Thymus (tissue), 14 donors: ENCODE data around the gene OR2T6. TPM values are rescaled to one million over a fixed set of nuclear protein-coding genes. Genes with fewer than 3 reads are reported as not detected.

Experiments used
- DNase-seq, 9 donors: peaks; one replicate each; pipeline ENCODE4 v3.0.0-alpha.2; 2013; ENCODE audit warnings: low spot score in 9 of 9, low read depth in 6 of 9, missing footprints in 1 of 9
- H3K27ac ChIP-seq, 2 donors: one replicate each; pipeline ENCODE4 v1.5.1; 2013; ENCODE audit warnings: control low read depth in 1 of 2, low read depth in 1 of 2, low read length in 1 of 2, mild to moderate bottlenecking in 1 of 2, moderate library complexity in 1 of 2
- H3K27me3 ChIP-seq, 2 donors: one replicate each; pipeline ENCODE4 v1.5.1; 2013; ENCODE audit warnings: low read length in 1 of 2; ENCODE audit not compliant: control insufficient read depth in 2 of 2, insufficient read depth in 1 of 2
- H3K36me3 ChIP-seq, 2 donors: one replicate each; pipeline ENCODE4 v1.5.1; 2013; ENCODE audit warnings: low read length in 1 of 2, mild to moderate bottlenecking in 1 of 2, moderate library complexity in 1 of 2; ENCODE audit not compliant: control insufficient read depth in 2 of 2, insufficient read depth in 2 of 2
- H3K4me1 ChIP-seq, 2 donors: one replicate each; pipeline ENCODE4 v1.5.1; 2013; ENCODE audit warnings: low read length in 2 of 2; ENCODE audit not compliant: control insufficient read depth in 2 of 2, insufficient read depth in 2 of 2
- H3K4me3 ChIP-seq, 2 donors: one replicate each; pipeline ENCODE4 v1.5.1; 2013; ENCODE audit warnings: low read length in 2 of 2, control low read depth in 1 of 2, mild to moderate bottlenecking in 1 of 2
- H3K9me3 ChIP-seq, 2 donors: one replicate each; pipeline ENCODE4 v1.5.1; 2013; ENCODE audit warnings: low read length in 1 of 2, mild to moderate bottlenecking in 1 of 2; ENCODE audit not compliant: control insufficient read depth in 2 of 2, insufficient read depth in 1 of 2
- WGBS: extraction: QIAGEN DNeasy Blood & Tissue Kit; methylation state at CpG from one replicate; pipeline ENCODE4 v1.1.7; 2013; 5-methylcytosine and 5-hydroxymethylcytosine counted together
- long read RNA-seq, 10 donors: transcript quantifications; one replicate each; lab custom pipeline, GENCODE V29; 2026
- polyA plus RNA-seq: library from polyadenylated mRNA; stranded (reverse); fragments of 200-250 nt; gene quantifications from one replicate; pipeline ENCODE4 v1.2.3, GENCODE V29; 2013
- total RNA-seq: library from RNA; stranded (reverse); fragments of 120-200 nt; gene quantifications from one replicate; pipeline ENCODE4 v1.2.4, GENCODE V29; 2013
- donor health status: healthy.

OR2T6 gene
- total RNA-seq (not detected), polyA plus RNA-seq (not detected)
- long read RNA-seq, donor 1, result 0 reads
- long read RNA-seq, donor 2, result 0 reads
- long read RNA-seq, donor 3, result 0 reads
- long read RNA-seq, donor 4, result 0 reads
- long read RNA-seq, donor 5, result 0 reads
- long read RNA-seq, donor 6, result 0 reads
- long read RNA-seq, donor 7, result 0 reads
- long read RNA-seq, donor 8, result 0 reads
- long read RNA-seq, donor 9, result 0 reads
- long read RNA-seq, donor 10, result 0 reads

GRCh38 chr1:248375446-248375845, at the start of gene OR2T6:
Gene OR2T6 (plus strand): TSS chr1:248375746. CDS start chr1:248387609, 11,863 bp downstream.
- Histone ChIP-seq H3K36me3 (no peaks in the 10 kb centered on the region), H3K27me3 (no peaks in the 10 kb centered on the region), H3K27ac (no peak within 1 kb of the TSS), H3K9me3 (peaks cover 0 to 10% of the 10 kb centered on the region in 2 donors), H3K4me1 (no peaks in the 10 kb centered on the region), H3K4me3 (no peak within 1 kb of the TSS)
- no peak for DNase-seq

- 57% methylated on average over 3 of the region's 3 CpGs for WGBS
- no peak overlapping the region for H3K4me3 ChIP-seq
- H3K4me1 ChIP-seq, result no peaks in the 10 kb centered on the region
These were observed 32.1 kb upstream of the OR2T6 start for GRCh38 chr1:248343451-248343850.

GRCh38 chr1:248348475-248348874, 27.1 kb upstream of the OR2T6 start, which contains the start of gene OR14C36:
Gene OR14C36 (plus strand): TSS chr1:248348775. CDS start chr1:248348775, 0 bp downstream.
- 69% methylated on average over 4 of the region's 4 CpGs for WGBS
- no peak within 1 kb of the TSS for H3K27ac ChIP-seq
- no peaks in the 10 kb centered on the region for H3K9me3 ChIP-seq
- no peaks in the 10 kb centered on the region for H3K27me3 ChIP-seq
- H3K4me1 ChIP-seq, result no peaks in the 10 kb centered on the region
- H3K36me3 ChIP-seq, result no peaks in the 10 kb centered on the region
- no peak within 1 kb of the TSS for H3K4me3 ChIP-seq
- no peak for DNase-seq

More at GRCh38 chr1:248343451-248343850, 32.1 kb upstream of the OR2T6 start:
- Histone ChIP-seq H3K27me3 (no peaks in the 10 kb centered on the region), H3K36me3 (no peaks in the 10 kb centered on the region), H3K9me3 (no peaks in the 10 kb centered on the region), H3K27ac (no peak overlapping the region)
- DNase-seq, result no peak

GRCh38 chr1:248359415-248359814, 16.1 kb upstream of the OR2T6 start:
- Histone ChIP-seq H3K27ac (no peak overlapping the region), H3K4me1 (no peaks in the 10 kb centered on the region), H3K36me3 (no peaks in the 10 kb centered on the region), H3K4me3 (no peak overlapping the region), H3K27me3 (no peaks in the 10 kb centered on the region), H3K9me3 (no peaks in the 10 kb centered on the region)
- WGBS, result 89% methylated on average over 3 of the region's 3 CpGs
- no peak for DNase-seq

GRCh38 chr1:248361121-248361715, 14.3 kb upstream of the OR2T6 start, which contains the start of gene OR2T4:
Gene OR2T4 (plus strand): TSS chr1:248361665. CDS start chr1:248361665, 0 bp downstream.
- no peak for DNase-seq
- H3K9me3 ChIP-seq, result no peaks in the 10 kb centered on the region
- H3K4me3 ChIP-seq, result no peak within 1 kb of the TSS
- no peaks in the 10 kb centered on the region for H3K27me3 ChIP-seq
- no peaks in the 10 kb centered on the region for H3K4me1 ChIP-seq
- 53% methylated on average over 3 of the region's 3 CpGs for WGBS
- no peak within 1 kb of the TSS for H3K27ac ChIP-seq
- no peaks in the 10 kb centered on the region for H3K36me3 ChIP-seq

GRCh38 chr1:248366609-248367008, 8.9 kb upstream of the OR2T6 start:
- H3K27me3 ChIP-seq, result no peaks in the 10 kb centered on the region
- H3K27ac ChIP-seq, result no peak overlapping the region
- H3K4me1 ChIP-seq, result no peaks in the 10 kb centered on the region
- no peak for DNase-seq
- H3K9me3 ChIP-seq, result no peaks in the 10 kb centered on the region
- H3K4me3 ChIP-seq, result no peak overlapping the region
- H3K36me3 ChIP-seq, result no peaks in the 10 kb centered on the region

GRCh38 chr1:248372394-248372793, 3.2 kb upstream of the OR2T6 start:
- DNase-seq, result no peak
- H3K4me1 ChIP-seq, result no peaks in the 10 kb centered on the region
- H3K27ac ChIP-seq, result no peak overlapping the region
- no peaks in the 10 kb centered on the region for H3K27me3 ChIP-seq
- H3K9me3 ChIP-seq, result peaks cover 0 to 10% of the 10 kb centered on the region in 2 donors
- no peaks in the 10 kb centered on the region for H3K36me3 ChIP-seq
- 23% methylated on average over 5 of the region's 5 CpGs for WGBS
- no peak overlapping the region for H3K4me3 ChIP-seq

GRCh38 chr1:248373761-248374160, 1.8 kb upstream of the OR2T6 start:
- H3K27ac ChIP-seq, result no peak overlapping the region
- no peaks in the 10 kb centered on the region for H3K27me3 ChIP-seq
- peaks cover 0 to 10% of the 10 kb centered on the region in 2 donors for H3K9me3 ChIP-seq
- no peak overlapping the region for H3K4me3 ChIP-seq
- no peak for DNase-seq
- no peaks in the 10 kb centered on the region for H3K4me1 ChIP-seq
- H3K36me3 ChIP-seq, result no peaks in the 10 kb centered on the region
- WGBS, result 92% methylated on average over 4 of the region's 4 CpGs

- Histone ChIP-seq H3K27ac (no peak overlapping the region), H3K36me3 (no peaks in the 10 kb centered on the region), H3K4me3 (no peak overlapping the region), H3K27me3 (no peaks in the 10 kb centered on the region), H3K9me3 (peaks cover 0 to 10% of the 10 kb centered on the region in 2 donors), H3K4me1 (no peaks in the 10 kb centered on the region)
- no peak for DNase-seq
- 84% methylated on average over 3 of the region's 3 CpGs for WGBS
These were observed 1.4 kb downstream of the OR2T6 start for GRCh38 chr1:248376916-248377315.
